ENCODE results near the gene DNAJC5. TPM values are rescaled to one million over a fixed set of nuclear protein-coding genes. Genes with fewer than 3 reads are reported as not detected.

DNAJC5 gene
- total RNA-seq, 1 experiment from 2014 or later: 28.5 TPM

DNA sequence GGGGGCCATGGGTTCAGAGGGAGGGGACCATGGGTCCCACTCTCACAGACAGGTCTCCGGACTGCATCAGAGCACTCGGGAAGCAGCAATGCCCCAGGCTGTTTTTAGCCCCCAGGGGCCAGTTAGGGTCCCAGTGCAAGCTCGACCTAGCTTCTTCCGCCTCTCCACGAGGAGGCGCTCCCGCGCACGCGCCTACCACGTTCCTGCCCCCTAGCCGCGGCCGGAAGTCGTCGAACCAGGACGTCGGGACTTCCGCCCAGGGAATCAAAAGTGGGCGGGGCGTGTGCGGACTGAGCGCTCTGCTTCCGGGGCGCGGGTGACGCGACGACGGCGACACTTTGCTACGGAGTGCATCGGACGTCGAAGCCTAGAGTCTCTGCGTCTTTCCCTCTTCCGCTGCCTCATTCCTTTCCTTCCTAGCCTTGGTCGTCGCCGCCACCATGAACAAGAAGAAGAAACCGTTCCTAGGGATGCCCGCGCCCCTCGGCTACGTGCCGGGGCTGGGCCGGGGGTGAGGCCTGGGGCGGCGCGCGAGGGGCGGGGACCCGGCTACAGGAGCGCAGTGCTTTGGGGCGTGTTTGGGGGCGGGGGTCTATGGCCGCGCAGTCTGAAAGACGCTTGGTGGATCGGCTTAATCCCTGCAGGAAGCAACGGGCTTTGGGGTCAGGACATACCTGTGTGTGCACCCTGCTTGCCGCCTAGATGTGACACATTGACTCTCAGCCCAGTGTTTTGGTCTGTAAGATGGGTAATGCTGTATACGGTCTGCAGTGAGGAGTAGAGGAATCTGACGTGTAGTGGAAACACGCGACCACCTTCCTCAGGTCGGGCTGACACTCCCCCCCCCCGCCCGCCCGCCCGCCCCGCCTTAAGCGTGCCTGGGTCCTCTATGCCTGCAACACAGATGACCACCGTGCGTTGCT, 86.1 kb downstream of the DNAJC5 start, which contains the start of gene PRPF6 (continued):
- TF ChIP-seq, protein P1, sequence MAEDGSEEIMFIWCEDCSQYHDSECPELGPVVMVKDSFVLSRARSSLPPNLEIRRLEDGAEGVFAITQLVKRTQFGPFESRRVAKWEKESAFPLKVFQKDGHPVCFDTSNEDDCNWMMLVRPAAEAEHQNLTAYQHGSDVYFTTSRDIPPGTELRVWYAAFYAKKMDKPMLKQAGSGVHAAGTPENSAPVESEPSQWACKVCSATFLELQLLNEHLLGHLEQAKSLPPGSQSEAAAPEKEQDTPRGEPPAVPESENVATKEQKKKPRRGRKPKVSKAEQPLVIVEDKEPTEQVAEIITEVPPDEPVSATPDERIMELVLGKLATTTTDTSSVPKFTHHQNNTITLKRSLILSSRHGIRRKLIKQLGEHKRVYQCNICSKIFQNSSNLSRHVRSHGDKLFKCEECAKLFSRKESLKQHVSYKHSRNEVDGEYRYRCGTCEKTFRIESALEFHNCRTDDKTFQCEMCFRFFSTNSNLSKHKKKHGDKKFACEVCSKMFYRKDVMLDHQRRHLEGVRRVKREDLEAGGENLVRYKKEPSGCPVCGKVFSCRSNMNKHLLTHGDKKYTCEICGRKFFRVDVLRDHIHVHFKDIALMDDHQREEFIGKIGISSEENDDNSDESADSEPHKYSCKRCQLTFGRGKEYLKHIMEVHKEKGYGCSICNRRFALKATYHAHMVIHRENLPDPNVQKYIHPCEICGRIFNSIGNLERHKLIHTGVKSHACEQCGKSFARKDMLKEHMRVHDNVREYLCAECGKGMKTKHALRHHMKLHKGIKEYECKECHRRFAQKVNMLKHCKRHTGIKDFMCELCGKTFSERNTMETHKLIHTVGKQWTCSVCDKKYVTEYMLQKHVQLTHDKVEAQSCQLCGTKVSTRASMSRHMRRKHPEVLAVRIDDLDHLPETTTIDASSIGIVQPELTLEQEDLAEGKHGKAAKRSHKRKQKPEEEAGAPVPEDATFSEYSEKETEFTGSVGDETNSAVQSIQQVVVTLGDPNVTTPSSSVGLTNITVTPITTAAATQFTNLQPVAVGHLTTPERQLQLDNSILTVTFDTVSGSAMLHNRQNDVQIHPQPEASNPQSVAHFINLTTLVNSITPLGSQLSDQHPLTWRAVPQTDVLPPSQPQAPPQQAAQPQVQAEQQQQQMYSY (CRISPR knock-in tag; IDR thresholded peaks at IDR 0.05): no peak

DNA sequence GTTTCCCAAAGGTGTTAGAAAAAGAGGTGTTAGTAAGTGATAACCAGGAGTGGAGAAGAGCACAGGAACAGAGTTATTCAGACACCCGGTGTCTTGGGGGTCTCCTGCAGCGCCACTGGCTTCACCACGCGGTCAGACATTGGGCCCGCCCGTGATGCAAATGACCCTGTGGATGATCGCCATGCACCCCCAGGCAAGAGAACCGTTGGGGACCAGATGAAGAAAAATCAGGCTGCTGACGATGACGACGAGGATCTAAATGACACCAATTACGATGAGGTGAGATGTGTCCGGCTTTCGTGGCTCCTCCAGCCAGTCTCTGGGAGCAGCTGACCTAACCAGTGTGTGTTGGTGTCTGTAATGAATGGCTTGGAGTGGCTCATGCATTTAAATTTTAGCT, 88.0 kb downstream of the DNAJC5 start:
- peaks cover 32% of the 10 kb centered on the region for H3K36me3 Mint-ChIP-seq
- peaks cover 7% of the 10 kb centered on the region for H3K27me3 Mint-ChIP-seq (ENCODE audit: low read depth)
- H3K9me3 Mint-ChIP-seq: no peaks in the 10 kb centered on the region
- ATAC-seq (no peak), DNase-seq (ENCODE audit: low spot score) (no peak)
- no peak for TF ChIP-seq NR2C2 (CRISPR knock-in tag; IDR thresholded peaks at IDR 0.05)
- TF ChIP-seq, protein P2, sequence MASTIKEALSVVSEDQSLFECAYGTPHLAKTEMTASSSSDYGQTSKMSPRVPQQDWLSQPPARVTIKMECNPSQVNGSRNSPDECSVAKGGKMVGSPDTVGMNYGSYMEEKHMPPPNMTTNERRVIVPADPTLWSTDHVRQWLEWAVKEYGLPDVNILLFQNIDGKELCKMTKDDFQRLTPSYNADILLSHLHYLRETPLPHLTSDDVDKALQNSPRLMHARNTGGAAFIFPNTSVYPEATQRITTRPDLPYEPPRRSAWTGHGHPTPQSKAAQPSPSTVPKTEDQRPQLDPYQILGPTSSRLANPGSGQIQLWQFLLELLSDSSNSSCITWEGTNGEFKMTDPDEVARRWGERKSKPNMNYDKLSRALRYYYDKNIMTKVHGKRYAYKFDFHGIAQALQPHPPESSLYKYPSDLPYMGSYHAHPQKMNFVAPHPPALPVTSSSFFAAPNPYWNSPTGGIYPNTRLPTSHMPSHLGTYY (CRISPR knock-in tag; IDR thresholded peaks at IDR 0.05): no peak
- no peak for TF ChIP-seq OVOL2 (CRISPR knock-in tag; IDR thresholded peaks at IDR 0.05; ENCODE audit: borderline replicate concordance)
- TF ChIP-seq ELF4 (CRISPR knock-in tag; IDR thresholded peaks at IDR 0.05; ENCODE audit: low read depth): no peak
- TF ChIP-seq CREB1 (CRISPR knock-in tag; IDR thresholded peaks at IDR 0.05): no peak
- TF ChIP-seq, protein P3, sequence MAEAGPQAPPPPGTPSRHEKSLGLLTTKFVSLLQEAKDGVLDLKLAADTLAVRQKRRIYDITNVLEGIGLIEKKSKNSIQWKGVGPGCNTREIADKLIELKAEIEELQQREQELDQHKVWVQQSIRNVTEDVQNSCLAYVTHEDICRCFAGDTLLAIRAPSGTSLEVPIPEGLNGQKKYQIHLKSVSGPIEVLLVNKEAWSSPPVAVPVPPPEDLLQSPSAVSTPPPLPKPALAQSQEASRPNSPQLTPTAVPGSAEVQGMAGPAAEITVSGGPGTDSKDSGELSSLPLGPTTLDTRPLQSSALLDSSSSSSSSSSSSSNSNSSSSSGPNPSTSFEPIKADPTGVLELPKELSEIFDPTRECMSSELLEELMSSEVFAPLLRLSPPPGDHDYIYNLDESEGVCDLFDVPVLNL (CRISPR knock-in tag; IDR thresholded peaks at IDR 0.05; ENCODE audit: borderline replicate concordance, low read depth): no peak
- TF ChIP-seq, protein P4, sequence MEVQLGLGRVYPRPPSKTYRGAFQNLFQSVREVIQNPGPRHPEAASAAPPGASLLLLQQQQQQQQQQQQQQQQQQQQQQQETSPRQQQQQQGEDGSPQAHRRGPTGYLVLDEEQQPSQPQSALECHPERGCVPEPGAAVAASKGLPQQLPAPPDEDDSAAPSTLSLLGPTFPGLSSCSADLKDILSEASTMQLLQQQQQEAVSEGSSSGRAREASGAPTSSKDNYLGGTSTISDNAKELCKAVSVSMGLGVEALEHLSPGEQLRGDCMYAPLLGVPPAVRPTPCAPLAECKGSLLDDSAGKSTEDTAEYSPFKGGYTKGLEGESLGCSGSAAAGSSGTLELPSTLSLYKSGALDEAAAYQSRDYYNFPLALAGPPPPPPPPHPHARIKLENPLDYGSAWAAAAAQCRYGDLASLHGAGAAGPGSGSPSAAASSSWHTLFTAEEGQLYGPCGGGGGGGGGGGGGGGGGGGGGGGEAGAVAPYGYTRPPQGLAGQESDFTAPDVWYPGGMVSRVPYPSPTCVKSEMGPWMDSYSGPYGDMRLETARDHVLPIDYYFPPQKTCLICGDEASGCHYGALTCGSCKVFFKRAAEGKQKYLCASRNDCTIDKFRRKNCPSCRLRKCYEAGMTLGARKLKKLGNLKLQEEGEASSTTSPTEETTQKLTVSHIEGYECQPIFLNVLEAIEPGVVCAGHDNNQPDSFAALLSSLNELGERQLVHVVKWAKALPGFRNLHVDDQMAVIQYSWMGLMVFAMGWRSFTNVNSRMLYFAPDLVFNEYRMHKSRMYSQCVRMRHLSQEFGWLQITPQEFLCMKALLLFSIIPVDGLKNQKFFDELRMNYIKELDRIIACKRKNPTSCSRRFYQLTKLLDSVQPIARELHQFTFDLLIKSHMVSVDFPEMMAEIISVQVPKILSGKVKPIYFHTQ (CRISPR knock-in tag; IDR thresholded peaks at IDR 0.05): no peak
- TF ChIP-seq ZNF138 (CRISPR knock-in tag; conservative IDR thresholded peaks at IDR 0.05): no peak
- TF ChIP-seq, protein P5, sequence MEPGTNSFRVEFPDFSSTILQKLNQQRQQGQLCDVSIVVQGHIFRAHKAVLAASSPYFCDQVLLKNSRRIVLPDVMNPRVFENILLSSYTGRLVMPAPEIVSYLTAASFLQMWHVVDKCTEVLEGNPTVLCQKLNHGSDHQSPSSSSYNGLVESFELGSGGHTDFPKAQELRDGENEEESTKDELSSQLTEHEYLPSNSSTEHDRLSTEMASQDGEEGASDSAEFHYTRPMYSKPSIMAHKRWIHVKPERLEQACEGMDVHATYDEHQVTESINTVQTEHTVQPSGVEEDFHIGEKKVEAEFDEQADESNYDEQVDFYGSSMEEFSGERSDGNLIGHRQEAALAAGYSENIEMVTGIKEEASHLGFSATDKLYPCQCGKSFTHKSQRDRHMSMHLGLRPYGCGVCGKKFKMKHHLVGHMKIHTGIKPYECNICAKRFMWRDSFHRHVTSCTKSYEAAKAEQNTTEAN (CRISPR knock-in tag; IDR thresholded peaks at IDR 0.05): no peak
- TF ChIP-seq SP1 (CRISPR knock-in tag; conservative IDR thresholded peaks at IDR 0.05): no peak
- TF ChIP-seq ZNF423 (CRISPR knock-in tag; IDR thresholded peaks at IDR 0.05): no peak
- TF ChIP-seq, protein P6, sequence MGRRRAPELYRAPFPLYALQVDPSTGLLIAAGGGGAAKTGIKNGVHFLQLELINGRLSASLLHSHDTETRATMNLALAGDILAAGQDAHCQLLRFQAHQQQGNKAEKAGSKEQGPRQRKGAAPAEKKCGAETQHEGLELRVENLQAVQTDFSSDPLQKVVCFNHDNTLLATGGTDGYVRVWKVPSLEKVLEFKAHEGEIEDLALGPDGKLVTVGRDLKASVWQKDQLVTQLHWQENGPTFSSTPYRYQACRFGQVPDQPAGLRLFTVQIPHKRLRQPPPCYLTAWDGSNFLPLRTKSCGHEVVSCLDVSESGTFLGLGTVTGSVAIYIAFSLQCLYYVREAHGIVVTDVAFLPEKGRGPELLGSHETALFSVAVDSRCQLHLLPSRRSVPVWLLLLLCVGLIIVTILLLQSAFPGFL (CRISPR knock-in tag; IDR thresholded peaks at IDR 0.05; ENCODE audit: borderline replicate concordance): no peak
- no peak for TF ChIP-seq ZNF219 (CRISPR knock-in tag; IDR thresholded peaks at IDR 0.05; ENCODE audit: borderline replicate concordance)
- no peak for TF ChIP-seq ZNF396 (CRISPR knock-in tag; IDR thresholded peaks at IDR 0.05; ENCODE audit: borderline replicate concordance)
- TF ChIP-seq, protein P7, sequence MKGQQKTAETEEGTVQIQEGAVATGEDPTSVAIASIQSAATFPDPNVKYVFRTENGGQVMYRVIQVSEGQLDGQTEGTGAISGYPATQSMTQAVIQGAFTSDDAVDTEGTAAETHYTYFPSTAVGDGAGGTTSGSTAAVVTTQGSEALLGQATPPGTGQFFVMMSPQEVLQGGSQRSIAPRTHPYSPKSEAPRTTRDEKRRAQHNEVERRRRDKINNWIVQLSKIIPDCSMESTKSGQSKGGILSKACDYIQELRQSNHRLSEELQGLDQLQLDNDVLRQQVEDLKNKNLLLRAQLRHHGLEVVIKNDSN (CRISPR knock-in tag; IDR thresholded peaks at IDR 0.05): no peak
- no peak for TF ChIP-seq SMAD4 (CRISPR knock-in tag; IDR thresholded peaks at IDR 0.05)
- TF ChIP-seq RORB (CRISPR knock-in tag; IDR thresholded peaks at IDR 0.05): no peak
- no peak for TF ChIP-seq GABPB1 (CRISPR knock-in tag; IDR thresholded peaks at IDR 0.05)
- H3K27ac Mint-ChIP-seq: peak overlapping the region; percentile 46; the same call in 1 of the 2 replicates
- ChIA-PET CTCF (interaction anchor here (0.7 to 1.1 kb wide), 2 partner anchors 28 to 277 kb away, joined by 3 read pairs; no protein-coding TSS in a partner anchor), POLR2A (interaction anchor here (0.5 kb wide), 1 partner anchor 615 kb away, joined by 3 read pairs; no protein-coding TSS in a partner anchor)
- H3K4me3 Mint-ChIP-seq: peak overlapping the region; percentile 94
- peaks cover 21% of the 10 kb centered on the region for H3K4me1 Mint-ChIP-seq
